ENCODE measurements around the gene ZNF276.

The ZNF276 gene

GRCh38 chr16:89732142-89732917, 11.0 kb downstream of the ZNF276 start:
- in situ Hi-C loops (cut with HindIII; ENCODE audit: low sequenced_read_pairs), result loop anchor here (5.0 kb wide), 2 partner anchors 45 to 65 kb away; partner anchors contain the start of gene CDK10

GRCh38 chr16:89732918-89733242, 11.5 kb downstream of the ZNF276 start:
- in situ Hi-C loops (cut with HindIII; ENCODE audit: low sequenced_read_pairs), result loop anchor here (5.0 kb wide), 2 partner anchors 46 to 64 kb away; partner anchors contain the start of gene CDK10

GRCh38 chr16:89733322-89733721, 12.0 kb downstream of the ZNF276 start:
- in situ Hi-C loops (cut with HindIII; ENCODE audit: low sequenced_read_pairs), result loop anchor here (5.0 kb wide), 2 partner anchors 46 to 64 kb away; partner anchors contain the start of gene CDK10

GRCh38 chr16:89733792-89734191, 12.5 kb downstream of the ZNF276 start:
- in situ Hi-C loops (cut with HindIII; ENCODE audit: low sequenced_read_pairs), result loop anchor here (5.0 kb wide), 2 partner anchors 46 to 64 kb away; partner anchors contain the start of gene CDK10

GRCh38 chr16:89736554-89736953, 15.2 kb downstream of the ZNF276 start:
- in situ Hi-C loops (cut with HindIII; ENCODE audit: low sequenced_read_pairs), result no loop called here

GRCh38 chr16:89737341-89738071, 16.2 kb downstream of the ZNF276 start:
- in situ Hi-C loops (cut with HindIII; ENCODE audit: low sequenced_read_pairs), result no loop called here

GRCh38 chr16:89738072-89738377, 16.7 kb downstream of the ZNF276 start:
- in situ Hi-C loops (cut with HindIII; ENCODE audit: low sequenced_read_pairs), result no loop called here

- in situ Hi-C loops (cut with HindIII; ENCODE audit: low sequenced_read_pairs), result no loop called here
Measured at GRCh38 chr16:89738538-89739317, 17.4 kb downstream of the ZNF276 start.

GRCh38 chr16:89739383-89739782, 18.0 kb downstream of the ZNF276 start:
- in situ Hi-C loops (cut with HindIII; ENCODE audit: low sequenced_read_pairs), result no loop called here

- in situ Hi-C loops (cut with HindIII; ENCODE audit: low sequenced_read_pairs), result no loop called here
Measured at GRCh38 chr16:89741342-89742014, 20.1 kb downstream of the ZNF276 start.

- in situ Hi-C loops (cut with HindIII; ENCODE audit: low sequenced_read_pairs), result no loop called here
Measured at GRCh38 chr16:89742948-89743347, 21.6 kb downstream of the ZNF276 start.

- in situ Hi-C loops (cut with HindIII; ENCODE audit: low sequenced_read_pairs), result no loop called here
Measured at GRCh38 chr16:89744813-89745212, 23.5 kb downstream of the ZNF276 start.

- in situ Hi-C loops (cut with HindIII; ENCODE audit: low sequenced_read_pairs), result no loop called here
Measured at GRCh38 chr16:89746043-89746442, 24.7 kb downstream of the ZNF276 start.

GRCh38 chr16:89748076-89748475, 26.7 kb downstream of the ZNF276 start:
- in situ Hi-C loops (cut with HindIII; ENCODE audit: low sequenced_read_pairs), result no loop called here

- in situ Hi-C loops (cut with HindIII; ENCODE audit: low sequenced_read_pairs), result no loop called here
Measured at GRCh38 chr16:89748921-89749320, 27.6 kb downstream of the ZNF276 start.

GRCh38 chr16:89749637-89750036, 28.3 kb downstream of the ZNF276 start:
- in situ Hi-C loops (cut with HindIII; ENCODE audit: low sequenced_read_pairs), result no loop called here

- in situ Hi-C loops (cut with HindIII; ENCODE audit: low sequenced_read_pairs), result loop anchor here (5.0 kb wide), 1 partner anchor 48 kb away; no protein-coding TSS in a partner anchor
Measured at GRCh38 chr16:89759746-89760340, 38.5 kb downstream of the ZNF276 start.

GRCh38 chr16:89761304-89761922, 40.1 kb downstream of the ZNF276 start:
- in situ Hi-C loops (cut with HindIII; ENCODE audit: low sequenced_read_pairs), result no loop called here

GRCh38 chr16:89764711-89765201, 43.4 kb downstream of the ZNF276 start:
- in situ Hi-C loops (cut with HindIII; ENCODE audit: low sequenced_read_pairs), result no loop called here

All from endothelial cell of hepatic sinusoid (primary cell).